GM12878 (cell line): ENCODE results near the gene PID1. TPM values are rescaled to one million over a fixed set of nuclear protein-coding genes. Genes with fewer than 3 reads are reported as not detected.

Source experiments
- ATAC-seq: fragments of 200-7000 bp; cut with Tn5 transposase; 3 replicates; pipeline ENCODE4 v1.9.1; 2020; ENCODE audit warnings: mild to moderate bottlenecking, moderate library complexity
- BruUV-seq: library from RNA; stranded (reverse); fragments of 400-500 nt; replicated peaks from 2 replicates; lab custom pipeline; 2021; lab: Mats Ljungman, UMichigan
- CTCF ChIA-PET: fragments of 300-600 bp; sonication (Branson Sonifier 250); formaldehyde crosslinking; extraction: SDS; loops from one replicate; lab custom pipeline; 2021; ENCODE audit warnings: inconsistent platforms; lab: Yijun Ruan, JAX
- POLR2A ChIA-PET: fragments of 350-600 bp; formaldehyde crosslinking; extraction: SDS; loops from one replicate; lab custom pipeline; 2021; ENCODE audit warnings: inconsistent platforms; lab: Charles Lee
- RAD21 ChIA-PET: fragments of 300-600 bp; sonication (Branson Sonifier 250); formaldehyde crosslinking; loops from one replicate; lab custom pipeline; 2023; ENCODE audit warnings: antibody characterized with exemption; ENCODE audit not compliant: unreplicated experiment; lab: Charles Lee
- SMC1A ChIA-PET: fragments of 300-600 bp; sonication (Branson Sonifier 250); formaldehyde crosslinking; loops from one replicate; lab custom pipeline; 2023; ENCODE audit not compliant: unreplicated experiment, uncharacterized antibody; lab: Charles Lee
- DNase-seq: peaks from one replicate; pipeline ENCODE4 v3.0.0-alpha.2; 2011; ENCODE audit warnings: low read depth, low spot score
- FAIRE-seq: peaks from 3 replicates; lab custom pipeline; 2011; peaks lifted over from hg19 to GRCh38; lab: Jason Lieb, UNC
- H2AFZ ChIP-seq: 2 replicates; pipeline ENCODE4 v1.6.0; 2011; ENCODE audit warnings: low read depth, low read length, control low read depth; ENCODE audit not compliant: control insufficient read depth
- H3K27ac ChIP-seq: 2 replicates; pipeline ENCODE4 v1.5.1; 2011; ENCODE audit warnings: control low read depth; ENCODE audit not compliant: control insufficient read depth, insufficient read depth
- H3K27me3 ChIP-seq, 2 experiments: replicated peaks in 1 of 2; 2 replicates each; pipeline versions ENCODE4 v1.6.0 to v1.6.1; 2011; ENCODE audit warnings: low read length in 1 of 2; ENCODE audit not compliant: control insufficient read depth in 2 of 2, insufficient read depth in 2 of 2
- H3K36me3 ChIP-seq, 2 experiments: 2 replicates each; pipeline ENCODE4 v1.5.1; 2011; ENCODE audit warnings: low read length in 1 of 2; ENCODE audit not compliant: control insufficient read depth in 2 of 2, insufficient read depth in 2 of 2
- H3K4me1 ChIP-seq: 2 replicates; pipeline ENCODE4 v1.6.1; 2011; ENCODE audit warnings: mild to moderate bottlenecking, low read length, moderate library complexity, mixed read lengths; ENCODE audit not compliant: control insufficient read depth, insufficient read depth
- H3K4me2 ChIP-seq: 2 replicates; pipeline ENCODE4 v1.6.0; 2011; ENCODE audit warnings: control low read depth; ENCODE audit not compliant: control insufficient read depth, insufficient read depth
- H3K4me3 ChIP-seq: fragments of 200-600 bp; sonication (generic); 2 replicates; pipeline ENCODE4 v1.5.1; 2016
- H3K79me2 ChIP-seq: 2 replicates; pipeline ENCODE4 v1.6.0; 2011; ENCODE audit warnings: low read length; ENCODE audit not compliant: control insufficient read depth, insufficient read depth
- H3K9ac ChIP-seq: 2 replicates; pipeline ENCODE4 v1.8.0; 2011; ENCODE audit warnings: low read length, control low read depth, mixed read lengths; ENCODE audit not compliant: control insufficient read depth, insufficient read depth
- H3K9me3 ChIP-seq: replicated peaks from 3 replicates; pipeline ENCODE4 v1.5.1; 2011; ENCODE audit warnings: mild to moderate bottlenecking, low read length; ENCODE audit not compliant: control insufficient read depth, insufficient read depth
- H4K20me1 ChIP-seq: 2 replicates; pipeline ENCODE4 v1.6.0; 2011; ENCODE audit not compliant: control insufficient read depth, insufficient read depth
- ASH2L ChIP-seq: fragments of 300-600, 200-600 bp; sonication (generic); IDR thresholded peaks from 2 replicates; pipeline ENCODE4 v1.6.1; 2017; ENCODE audit warnings: low read depth, mild to moderate bottlenecking, borderline replicate concordance
- ATF3 ChIP-seq: IDR thresholded peaks from 2 replicates; pipeline ENCODE4 v1.6.1; 2011; ENCODE audit warnings: low read depth, mild to moderate bottlenecking, low read length, moderate library complexity, borderline replicate concordance; ENCODE audit errors: extremely low read depth
- ATF7 ChIP-seq: fragments of 450-650 bp; IDR thresholded peaks from 2 replicates; pipeline ENCODE4 v1.6.1; 2016; ENCODE audit warnings: low read depth, mild to moderate bottlenecking
- BHLHE40 ChIP-seq, 2 experiments: fragments of 450-650 bp in 1 of 2; IDR thresholded peaks; 2 replicates each; pipeline ENCODE4 v1.6.1; 2011 to 2017; ENCODE audit warnings: low read depth in 2 of 2, borderline replicate concordance in 1 of 2, improper control_type of control experiment in 1 of 2, low read length in 1 of 2, mild to moderate bottlenecking in 1 of 2
- FOXK2 ChIP-seq: fragments of 450-650 bp; IDR thresholded peaks from 2 replicates; pipeline ENCODE4 v1.6.1; 2017; ENCODE audit warnings: mild to moderate bottlenecking, moderate library complexity
- PKNOX1 ChIP-seq: fragments of 450-650 bp; IDR thresholded peaks from 2 replicates; pipeline ENCODE4 v1.6.1; 2016; ENCODE audit warnings: mild to moderate bottlenecking
- PML ChIP-seq: IDR thresholded peaks from 2 replicates; pipeline ENCODE4 v1.6.1; 2012; ENCODE audit warnings: low read length, inconsistent platforms
- RB1 ChIP-seq: fragments of 450-650 bp; formaldehyde crosslinking; IDR thresholded peaks from 2 replicates; pipeline ENCODE4 v1.6.1; 2017; ENCODE audit warnings: mild to moderate bottlenecking, borderline replicate concordance
- SIN3A ChIP-seq: IDR thresholded peaks from 2 replicates; pipeline ENCODE4 v1.6.1; 2012; ENCODE audit warnings: low read depth, low read length, improper control_type of control experiment
- SMARCA5 ChIP-seq: fragments of 450-650 bp; IDR thresholded peaks from 2 replicates; pipeline ENCODE4 v1.6.1; 2017; ENCODE audit warnings: mild to moderate bottlenecking
- TCF7 ChIP-seq: IDR thresholded peaks from 2 replicates; pipeline ENCODE4 v1.6.1; 2014; ENCODE audit warnings: antibody characterized with exemption, borderline replicate concordance
- ZNF622 ChIP-seq: fragments of 450-650 bp; IDR thresholded peaks from 2 replicates; pipeline ENCODE4 v1.6.1; 2017; ENCODE audit warnings: mild to moderate bottlenecking, inconsistent platforms
- WGBS: methylation state at CpG from one replicate; pipeline ENCODE4 v1.1.6; 2016; ENCODE audit warnings: low lambda C conversion rate; ENCODE audit not compliant: insufficient replicate concordance, insufficient coverage; ENCODE audit errors: missing lambda C conversion rate; 5-methylcytosine and 5-hydroxymethylcytosine counted together
- in situ Hi-C: fragments of 300-500 bp; cut with MboI; formaldehyde crosslinking; loops from 9 replicates; pipeline ENCODE4 v1.14.3; 2018; ENCODE audit warnings: mixed read lengths
- intact Hi-C: fragments of 100-400 bp; cut with micrococcal nuclease; formaldehyde crosslinking; loops from one replicate; pipeline ENCODE4 v1.14.2; 2022; ENCODE audit not compliant: unreplicated experiment
- polyA plus RNA-seq, 11 experiments: library from polyadenylated mRNA; depleted of rRNA in 4 of 11; unstranded in 6 of 11; stranded (reverse) in 5 of 11; fragments of >200 nt; fragmentation: Nextera tagmentation in 4 of 11; fragmentation: Illumina TruSeq in 1 of 11; extraction: Ambion mirVana in 4 of 11; extraction: Trizol in 1 of 11; gene quantifications; 1 replicate in 1 of 11; 2 replicates in 10 of 11; pipeline versions ENCODE4 v1.2.1 to v1.2.3, GENCODE V29; 2011 to 2016; ENCODE audit warnings: inconsistent platforms in 2 of 11, missing spikeins in 2 of 11, low read depth in 1 of 11
- total RNA-seq, 4 experiments: library from RNA; depleted of rRNA in 3 of 4; stranded (reverse); fragments of >200 nt in 3 of 4; fragmentation: Illumina TruSeq in 1 of 4; extraction: Trizol in 1 of 4; gene quantifications; 2 replicates each; pipeline versions ENCODE4 v1.2.1 to v1.2.3, GENCODE V29; 2013 to 2021

The PID1 gene
- total and polyA plus RNA-seq, 10 of the 15 experiments (the other 5 are each of a cell fraction or from before 2014, with no cell fraction given): not detected

- SMC1A ChIA-PET: no interaction called here
- FAIRE-seq: no peak
Measured at GRCh38 chr2:229111744-229112143, 159.3 kb downstream of the PID1 start.

More at GRCh38 chr2:229111744-229112143, 159.3 kb downstream of the PID1 start:
- 17% methylated on average over 5 of the region's 5 CpGs for WGBS
- DNase-seq (no peak), ATAC-seq (no peak)
- in situ Hi-C loops: no loop called here
- ChIA-PET RAD21 (no interaction called here), POLR2A (no interaction called here)
- no peak overlapping the region for H3K27ac ChIP-seq
- no peaks in the 10 kb centered on the region for H3K79me2 ChIP-seq
- no peak overlapping the region for H2AFZ ChIP-seq
- no peak overlapping the region for H3K4me3 ChIP-seq
- no peak for TF ChIP-seq ATF7
- TF ChIP-seq PKNOX1: no peak
- TF ChIP-seq ASH2L: no peak
- TF ChIP-seq ZNF622: no peak
- TF ChIP-seq RB1: no peak
- no peak for TF ChIP-seq FOXK2
- TF ChIP-seq TCF7: no peak
- no peak for TF ChIP-seq BHLHE40 (IDR thresholded peaks at IDR 0.05; ENCODE audit: borderline replicate concordance in 1 of 2, low read depth in 2 of 2, low read length in 1 of 2)
- no peak for TF ChIP-seq PML
- TF ChIP-seq SIN3A: no peak
- no peak for TF ChIP-seq SMARCA5
- no peak for TF ChIP-seq ATF3
- TF ChIP-seq, all 136 proteins: peak for 0
- Histone ChIP-seq H3K9ac (no peak overlapping the region), H4K20me1 (no peaks in the 10 kb centered on the region), H3K36me3 (no peaks in the 10 kb centered on the region), H3K4me1 (no peaks in the 10 kb centered on the region), H3K9me3 (no peaks in the 10 kb centered on the region; the same call in 2 of the 3 replicates), H3K27me3 (no peaks in the 10 kb centered on the region), H3K4me2 (no peak overlapping the region)
- intact Hi-C loops: no loop called here
- BruUV-seq: no TSS peak
- CTCF ChIA-PET: no interaction called here
